Activated CD4-positive, alpha-beta T cell treated with anti-CD3 and anti-CD28 coated beads, Interleukin-2, amount 10 ng/mL, durations not matched to agents 7 days and 5 days (primary cell): Measurements from ENCODE around the gene ATP2C2. TPM values are rescaled to one million over a fixed set of nuclear protein-coding genes. Genes with fewer than 3 reads are reported as not detected.
"Not testable (repeated sequence)": the region's sequence is repeated elsewhere in the genome, so short reads cannot be mapped to it uniquely, and the experiment has no call there.

Source experiments
- CTCF ChIA-PET: fragments of 350-600 bp; sonication (Branson Sonifier 250); formaldehyde crosslinking; loops from one replicate; lab custom pipeline; 2021; ENCODE audit warnings: antibody characterized with exemption; lab: Charles Lee
- POLR2A ChIA-PET: fragments of 350-600 bp; sonication (Branson Sonifier 250); formaldehyde crosslinking; loops from one replicate; lab custom pipeline; 2021; ENCODE audit warnings: antibody characterized with exemption; lab: Charles Lee
- DNase-seq: peaks from one replicate; pipeline ENCODE4 v3.0.0-alpha.2; 2020
- H3K27ac Mint-ChIP-seq: one replicate; pipeline ENCODE4 v1.8.0; 2021; ENCODE audit warnings: mild to moderate bottlenecking, moderate library complexity, mixed read lengths
- H3K27me3 Mint-ChIP-seq: one replicate; pipeline ENCODE4 v1.8.0; 2021; ENCODE audit warnings: mixed read lengths
- H3K36me3 Mint-ChIP-seq: one replicate; pipeline ENCODE4 v1.8.0; 2021; ENCODE audit warnings: low read depth, mixed read lengths
- H3K4me1 Mint-ChIP-seq: one replicate; pipeline ENCODE4 v1.8.0; 2021; ENCODE audit warnings: mixed read lengths
- H3K4me3 Mint-ChIP-seq: one replicate; pipeline ENCODE4 v1.8.0; 2021; ENCODE audit warnings: mild to moderate bottlenecking, moderate library complexity, mixed read lengths
- H3K9me3 Mint-ChIP-seq: one replicate; pipeline ENCODE4 v1.8.0; 2021; ENCODE audit warnings: mixed read lengths
- total RNA-seq, 2 experiments: library from RNA; stranded (reverse); gene quantifications; one replicate each; pipeline ENCODE4 v1.2.3, GENCODE V29; 2021

Gene ATP2C2
- total RNA-seq, 2 experiments from 2014 or later: not detected

GRCh38 chr16:84411768-84412167 lies 43.4 kb downstream of the ATP2C2 start:
- H3K4me1 Mint-ChIP-seq: peaks cover 3% of the 10 kb centered on the region

GRCh38 chr16:84412262-84412661 lies 43.9 kb downstream of the ATP2C2 start:
- no peak overlapping the region for H3K27ac Mint-ChIP-seq
- no peak overlapping the region for H3K4me3 Mint-ChIP-seq
- no peaks in the 10 kb centered on the region for H3K36me3 Mint-ChIP-seq
- no peak for DNase-seq
- H3K27me3 Mint-ChIP-seq: peaks cover 3% of the 10 kb centered on the region
- H3K9me3 Mint-ChIP-seq: no peaks in the 10 kb centered on the region
- CTCF ChIA-PET: no interaction called here
- peaks cover 3% of the 10 kb centered on the region for H3K4me1 Mint-ChIP-seq
- POLR2A ChIA-PET: no interaction called here

More at GRCh38 chr16:84411768-84412167, 43.4 kb downstream of the ATP2C2 start:
- H3K27me3 Mint-ChIP-seq: peaks cover 6% of the 10 kb centered on the region
- DNase-seq: no peak
- no peak overlapping the region for H3K4me3 Mint-ChIP-seq
- no peak overlapping the region for H3K27ac Mint-ChIP-seq
- ChIA-PET POLR2A (no interaction called here), CTCF (no interaction called here)
- H3K36me3 Mint-ChIP-seq: no peaks in the 10 kb centered on the region
- no peaks in the 10 kb centered on the region for H3K9me3 Mint-ChIP-seq

- ChIA-PET POLR2A (no interaction called here), CTCF (interaction anchor here (0.6 to 1.0 kb wide), 3 partner anchors 8 to 151 kb away, joined by 3 to 5 read pairs (median 4); no protein-coding TSS in a partner anchor)
- Mint-ChIP-seq H3K4me3 (no peak overlapping the region), H3K4me1 (peaks cover 3% of the 10 kb centered on the region), H3K27ac (no peak overlapping the region), H3K36me3 (no peaks in the 10 kb centered on the region), H3K9me3 (no peaks in the 10 kb centered on the region), H3K27me3 (no peaks in the 10 kb centered on the region)
- DNase-seq: no peak
Measured at GRCh38 chr16:84413244-84414004, 45.1 kb downstream of the ATP2C2 start.

GRCh38 chr16:84414789-84415326 lies 46.5 kb downstream of the ATP2C2 start:
- ChIA-PET POLR2A (no interaction called here), CTCF (no interaction called here)
- Mint-ChIP-seq H3K4me1 (no peaks in the 10 kb centered on the region), H3K4me3 (no peak overlapping the region), H3K36me3 (no peaks in the 10 kb centered on the region), H3K27ac (no peak overlapping the region), H3K9me3 (no peaks in the 10 kb centered on the region), H3K27me3 (no peaks in the 10 kb centered on the region)
- no peak for DNase-seq

GRCh38 chr16:84416407-84417321 lies 48.3 kb downstream of the ATP2C2 start:
- Mint-ChIP-seq H3K27me3 (no peaks in the 10 kb centered on the region), H3K27ac (no peak overlapping the region), H3K4me3 (no peak overlapping the region), H3K4me1 (peaks cover 12% of the 10 kb centered on the region), H3K36me3 (no peaks in the 10 kb centered on the region), H3K9me3 (no peaks in the 10 kb centered on the region)
- DNase-seq: no peak
- ChIA-PET POLR2A (no interaction called here), CTCF (no interaction called here)

DNA sequence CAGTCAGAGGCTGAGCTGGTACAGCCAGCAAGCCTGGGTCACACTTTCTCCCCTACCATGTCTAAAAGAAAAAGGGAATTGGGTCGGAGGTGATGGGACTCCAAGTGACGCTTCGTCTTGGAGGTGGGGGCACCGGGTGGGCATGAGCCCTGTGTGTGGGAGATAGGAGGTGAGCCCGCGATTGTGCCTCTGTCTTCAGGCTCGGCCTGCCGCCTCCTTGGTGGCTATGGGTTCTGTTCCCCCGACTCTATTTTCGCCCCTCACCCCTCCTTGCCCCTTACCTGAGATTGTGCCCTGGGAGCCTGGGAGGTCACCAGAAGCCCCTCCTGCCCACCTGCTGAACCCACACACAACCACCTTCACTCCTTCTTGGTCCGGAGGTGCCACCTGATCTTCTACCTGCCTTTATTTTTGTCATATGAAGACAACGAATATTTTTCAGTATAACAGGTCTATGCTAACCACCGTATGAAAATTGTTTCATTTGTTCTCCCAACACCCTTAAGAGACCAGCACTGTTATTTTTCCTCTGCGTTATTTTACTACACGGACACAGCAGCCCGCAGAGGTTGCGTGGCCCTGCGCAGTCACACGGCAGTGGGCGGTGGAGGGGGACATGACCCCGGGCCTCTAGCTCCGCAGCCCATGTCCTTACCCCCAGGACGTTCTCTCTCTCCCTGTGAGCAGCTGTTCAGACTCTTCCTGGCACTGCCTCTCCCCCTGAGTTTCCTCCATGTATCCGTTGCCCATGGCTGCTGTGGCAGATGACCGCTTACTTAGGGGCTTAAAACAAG lies 49.9 kb downstream of the ATP2C2 start:
- DNase-seq: no peak
- H3K27ac Mint-ChIP-seq: no peak overlapping the region
- no peaks in the 10 kb centered on the region for H3K27me3 Mint-ChIP-seq
- H3K4me1 Mint-ChIP-seq: peaks cover 12% of the 10 kb centered on the region
- ChIA-PET CTCF (no interaction called here), POLR2A (no interaction called here)
- no peak overlapping the region for H3K4me3 Mint-ChIP-seq
- H3K36me3 Mint-ChIP-seq: no peaks in the 10 kb centered on the region
- no peaks in the 10 kb centered on the region for H3K9me3 Mint-ChIP-seq

DNA sequence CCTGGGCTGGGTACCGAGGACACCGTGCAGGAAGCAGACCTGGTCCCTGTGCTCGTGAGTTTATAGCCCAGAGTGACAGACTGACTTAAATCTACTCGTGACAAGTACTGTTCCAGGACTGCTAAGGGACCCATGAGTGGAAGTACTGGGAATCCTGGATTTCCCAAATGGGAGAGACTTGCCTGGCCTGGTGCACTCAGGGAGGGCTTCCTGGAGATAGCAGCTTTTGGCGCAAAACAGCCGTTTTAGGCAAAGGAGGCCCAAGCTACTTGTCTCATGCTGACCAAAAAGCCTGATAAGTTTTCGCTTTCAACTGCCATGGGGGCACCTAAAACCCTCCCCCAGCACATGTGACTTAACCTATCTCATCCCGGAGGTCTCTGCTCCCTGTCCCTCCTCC lies 51.4 kb downstream of the ATP2C2 start:
- ChIA-PET POLR2A (no interaction called here), CTCF (interaction anchor here (0.7 kb wide), 1 partner anchor 466 kb away, joined by 3 read pairs; no protein-coding TSS in a partner anchor)
- no peaks in the 10 kb centered on the region for H3K27me3 Mint-ChIP-seq
- no peak overlapping the region for H3K4me3 Mint-ChIP-seq
- peaks cover 5% of the 10 kb centered on the region for H3K9me3 Mint-ChIP-seq
- no peak overlapping the region for H3K27ac Mint-ChIP-seq
- H3K4me1 Mint-ChIP-seq: peaks cover 12% of the 10 kb centered on the region
- H3K36me3 Mint-ChIP-seq: no peaks in the 10 kb centered on the region
- DNase-seq: no peak

DNA sequence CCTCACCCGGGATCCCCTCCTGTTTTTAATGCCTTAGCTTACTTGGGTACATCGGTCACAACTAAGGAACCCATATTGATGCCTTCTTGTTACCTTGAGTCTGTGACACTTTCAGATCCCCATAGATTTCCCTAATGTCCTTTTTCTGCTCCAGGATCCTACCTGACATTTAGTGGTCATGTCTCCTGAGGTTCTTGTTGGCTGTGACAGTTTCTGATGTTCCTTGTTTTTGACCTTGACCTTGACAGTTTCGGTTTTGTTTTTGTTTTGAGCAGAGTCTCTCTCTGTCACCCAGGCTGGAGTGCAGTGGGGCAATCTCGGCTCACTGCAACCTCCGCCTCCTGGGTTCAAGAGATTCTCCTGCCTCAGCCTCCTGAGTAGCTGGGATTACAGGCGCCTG lies 52.2 kb downstream of the ATP2C2 start:
- DNase-seq, H3K27me3 Mint-ChIP-seq, H3K36me3 Mint-ChIP-seq, CTCF ChIA-PET, H3K4me3 Mint-ChIP-seq, H3K9me3 Mint-ChIP-seq, POLR2A ChIA-PET: not testable (repeated sequence)
- H3K4me1 Mint-ChIP-seq: peaks cover 12% of the 10 kb centered on the region
- peak overlapping the region; percentile 17 for H3K27ac Mint-ChIP-seq

DNA sequence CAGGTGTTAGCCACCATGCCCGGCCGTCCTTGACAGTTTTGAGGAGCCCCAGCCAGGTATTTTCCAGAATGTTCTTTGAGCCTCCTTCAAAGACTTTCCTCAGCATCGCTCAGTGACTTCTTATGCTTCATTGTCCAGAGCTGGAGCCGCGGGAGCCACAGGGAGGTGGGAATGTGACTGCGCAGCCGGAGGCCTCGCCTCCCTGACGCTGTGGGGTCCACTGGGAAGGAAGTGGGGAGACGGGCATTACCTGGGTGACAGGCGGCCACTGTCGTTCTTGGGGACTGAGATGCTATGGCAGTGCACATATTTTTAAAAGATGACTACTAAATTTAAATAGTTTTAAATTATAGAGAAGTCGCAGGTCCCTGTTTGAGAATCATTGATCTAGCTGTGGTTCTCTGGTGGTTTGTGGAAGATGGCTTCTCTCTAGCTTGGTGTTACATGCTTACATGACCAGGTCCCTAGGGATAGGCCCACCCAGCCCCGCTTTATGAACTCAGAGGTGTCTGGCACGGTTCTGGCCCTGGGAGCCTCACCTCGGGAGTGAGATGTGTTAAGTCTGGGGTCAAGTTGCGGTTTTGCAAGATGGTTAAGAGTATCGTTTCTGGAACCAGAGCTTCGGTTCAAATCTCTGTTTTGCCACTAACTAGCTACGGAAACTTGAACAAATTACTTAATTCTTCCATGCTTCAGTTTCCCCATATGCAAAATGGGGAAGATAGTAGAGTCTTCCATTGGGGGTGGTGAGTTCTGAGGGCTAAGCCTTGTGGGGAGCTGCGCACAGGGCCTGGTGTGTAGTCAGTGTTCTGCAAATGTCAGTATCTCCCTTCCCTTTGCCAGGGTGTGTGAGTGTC lies 53.0 kb downstream of the ATP2C2 start:
- POLR2A ChIA-PET: no interaction called here
- DNase-seq: no peak
- peak overlapping the region; percentile 48 for H3K27ac Mint-ChIP-seq
- CTCF ChIA-PET: interaction anchor here (0.5 to 0.8 kb wide), 2 partner anchors 8 to 9 kb away, joined by 3 to 4 read pairs; no protein-coding TSS in a partner anchor
- H3K9me3 Mint-ChIP-seq: peaks cover 5% of the 10 kb centered on the region
- H3K36me3 Mint-ChIP-seq: no peaks in the 10 kb centered on the region
- no peak overlapping the region for H3K4me3 Mint-ChIP-seq
- H3K4me1 Mint-ChIP-seq: peaks cover 12% of the 10 kb centered on the region
- no peaks in the 10 kb centered on the region for H3K27me3 Mint-ChIP-seq

DNA sequence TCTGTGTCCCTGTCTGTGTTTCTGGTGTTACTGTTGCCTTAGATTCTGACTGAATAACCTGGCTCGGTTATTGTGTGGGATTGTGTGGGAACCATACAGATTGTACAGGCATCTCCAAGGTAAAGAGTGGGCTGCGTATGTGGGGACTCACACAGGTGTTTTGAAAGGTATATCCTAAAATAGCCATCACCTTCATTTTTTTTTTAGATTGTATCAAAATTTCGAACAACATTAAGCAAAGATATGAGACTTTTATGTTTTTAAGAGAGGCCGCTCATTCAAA lies 53.5 kb downstream of the ATP2C2 start:
- H3K9me3 Mint-ChIP-seq: peaks cover 5% of the 10 kb centered on the region
- H3K36me3 Mint-ChIP-seq: no peaks in the 10 kb centered on the region

DNA sequence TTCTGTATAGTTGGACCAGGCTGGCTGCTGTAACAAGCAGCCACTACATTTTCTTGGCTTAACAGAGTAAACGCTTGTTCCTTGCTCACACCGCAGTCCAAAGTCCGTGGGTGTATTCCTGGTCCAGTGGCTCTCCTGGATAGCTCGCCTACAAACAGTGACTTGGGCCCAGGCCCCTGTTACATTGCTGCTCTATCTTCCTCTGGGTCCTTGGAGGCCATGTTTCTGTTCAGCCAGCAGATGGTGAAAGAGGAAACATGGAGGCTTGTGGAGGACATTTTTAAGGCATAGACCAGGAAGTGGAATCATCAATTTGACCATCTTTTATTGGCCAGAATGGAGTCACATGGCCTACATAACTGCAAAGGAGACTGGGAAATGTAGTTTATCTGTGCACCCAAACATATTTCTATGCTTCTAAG lies 55.1 kb downstream of the ATP2C2 start:
- ChIA-PET POLR2A (no interaction called here), CTCF (no interaction called here)
- Mint-ChIP-seq H3K4me3 (no peak overlapping the region), H3K4me1 (peaks cover 12% of the 10 kb centered on the region), H3K27ac (no peak overlapping the region), H3K36me3 (no peaks in the 10 kb centered on the region), H3K9me3 (peaks cover 5% of the 10 kb centered on the region), H3K27me3 (peaks cover 5% of the 10 kb centered on the region)
- DNase-seq: no peak

More for the DNA sequence above, 53.5 kb downstream of the ATP2C2 start:
- H3K27ac Mint-ChIP-seq: no peak overlapping the region
- ChIA-PET POLR2A (no interaction called here), CTCF (interaction anchor here (0.5 to 0.8 kb wide), 2 partner anchors 8 to 9 kb away, joined by 3 to 4 read pairs; no protein-coding TSS in a partner anchor)
- no peak for DNase-seq
- no peaks in the 10 kb centered on the region for H3K27me3 Mint-ChIP-seq
- peaks cover 12% of the 10 kb centered on the region for H3K4me1 Mint-ChIP-seq
- no peak overlapping the region for H3K4me3 Mint-ChIP-seq

DNA sequence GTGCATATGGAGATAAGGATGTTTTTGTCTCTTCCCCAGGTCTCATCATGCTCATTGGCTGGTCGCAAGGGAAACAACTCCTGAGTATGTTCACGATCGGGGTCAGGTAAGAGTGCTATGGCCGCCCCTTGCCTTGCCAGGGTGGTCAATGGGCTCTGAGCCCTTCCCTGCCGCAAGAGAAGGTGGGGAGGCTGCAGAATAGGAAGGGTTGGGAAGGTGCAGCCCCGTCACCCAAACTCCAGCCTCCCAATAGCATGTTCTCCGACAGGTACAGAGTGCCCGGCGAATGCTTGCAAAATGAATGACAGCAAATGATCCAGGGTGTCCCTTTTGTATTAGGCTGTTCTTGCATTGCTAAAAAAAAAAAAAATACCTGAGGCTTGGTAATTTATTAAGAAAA lies 57.4 kb downstream of the ATP2C2 start:
- CTCF ChIA-PET: no interaction called here
- H3K27ac Mint-ChIP-seq: no peak overlapping the region
- H3K27me3 Mint-ChIP-seq: peaks cover 5% of the 10 kb centered on the region
- peaks cover 5% of the 10 kb centered on the region for H3K9me3 Mint-ChIP-seq
- no peak for DNase-seq
- no peak overlapping the region for H3K4me3 Mint-ChIP-seq
- H3K4me1 Mint-ChIP-seq: peaks cover 8% of the 10 kb centered on the region
- H3K36me3 Mint-ChIP-seq: no peaks in the 10 kb centered on the region
- POLR2A ChIA-PET: no interaction called here
